AG04449 (cell line): ENCODE measurements around the gene CCDC71.

Experiments
- CTCF ChIA-PET: fragments of 350-600 bp; formaldehyde crosslinking; extraction: SDS; loops from one replicate; lab custom pipeline; 2021; ENCODE audit warnings: antibody characterized with exemption; lab: Yijun Ruan, JAX
- POLR2A ChIA-PET: fragments of 400-600, 350-600 bp; formaldehyde crosslinking; extraction: SDS; loops from one replicate; lab custom pipeline; 2020; ENCODE audit warnings: antibody characterized with exemption, inconsistent platforms; lab: Yijun Ruan, JAX
- DNase-seq: peaks from one replicate; pipeline ENCODE4 v3.0.0-alpha.2; 2010; ENCODE audit warnings: low read depth, low spot score
- H3K4me3 ChIP-seq: 2 replicates; pipeline ENCODE4 v1.5.1; 2011; ENCODE audit warnings: low read depth, mild to moderate bottlenecking, control low read depth, low read length
- TF ChIP-seq, protein P1 (sequence below): IDR thresholded peaks from one replicate; pipeline ENCODE4 v1.5.1; 2011; ENCODE audit warnings: mild to moderate bottlenecking, moderate library complexity, low read length, control low read depth, inconsistent platforms; ENCODE audit not compliant: insufficient read depth; ENCODE audit errors: missing control alignments

Gene CCDC71

DNA sequence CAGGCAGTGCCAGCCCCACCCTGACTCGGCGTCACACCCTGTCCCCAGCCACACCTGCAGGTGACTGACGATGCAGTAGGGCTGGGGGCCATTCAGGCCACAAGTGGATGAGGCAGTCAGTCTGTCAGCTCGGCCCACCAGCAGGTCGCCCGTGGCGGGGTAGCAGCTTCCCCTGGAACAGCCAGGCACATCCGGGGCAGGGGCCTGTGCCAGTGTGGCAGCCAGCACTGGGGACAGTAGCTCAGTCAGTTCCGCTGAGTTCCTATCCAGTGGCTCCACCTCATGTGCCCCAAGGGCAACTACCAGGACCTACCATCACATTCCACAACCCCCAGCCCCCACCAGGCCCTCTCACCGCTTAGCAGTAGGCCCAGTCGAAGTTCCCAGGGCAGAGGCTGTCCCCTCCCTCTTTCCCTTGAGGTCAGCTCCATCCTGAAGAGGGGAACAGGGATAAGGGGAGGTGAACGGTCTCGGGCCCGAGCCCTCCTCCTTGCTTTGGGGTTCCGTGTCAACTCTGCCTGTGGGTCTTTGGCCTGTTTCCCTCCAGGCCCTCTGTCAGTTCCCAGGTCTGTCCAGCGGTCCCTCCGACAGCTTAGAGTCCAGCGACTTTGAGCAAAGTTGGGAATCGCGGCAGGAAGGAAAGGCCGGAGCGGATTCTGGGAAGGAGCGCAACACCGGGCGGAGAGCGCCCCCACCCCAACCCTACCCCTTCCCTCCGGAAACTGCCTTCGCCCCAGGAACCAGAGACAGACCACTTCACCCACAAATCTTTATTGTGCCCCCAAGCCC lies 33.5 kb downstream of the CCDC71 start, which contains the start of gene LAMB2:
LAMB2 (minus strand) TSS at position 614 of the 789 bp plus-strand sequence; CDS start at position 431, 183 bp downstream.
- peak; percentile 56 for DNase-seq
- TF ChIP-seq, protein P1, sequence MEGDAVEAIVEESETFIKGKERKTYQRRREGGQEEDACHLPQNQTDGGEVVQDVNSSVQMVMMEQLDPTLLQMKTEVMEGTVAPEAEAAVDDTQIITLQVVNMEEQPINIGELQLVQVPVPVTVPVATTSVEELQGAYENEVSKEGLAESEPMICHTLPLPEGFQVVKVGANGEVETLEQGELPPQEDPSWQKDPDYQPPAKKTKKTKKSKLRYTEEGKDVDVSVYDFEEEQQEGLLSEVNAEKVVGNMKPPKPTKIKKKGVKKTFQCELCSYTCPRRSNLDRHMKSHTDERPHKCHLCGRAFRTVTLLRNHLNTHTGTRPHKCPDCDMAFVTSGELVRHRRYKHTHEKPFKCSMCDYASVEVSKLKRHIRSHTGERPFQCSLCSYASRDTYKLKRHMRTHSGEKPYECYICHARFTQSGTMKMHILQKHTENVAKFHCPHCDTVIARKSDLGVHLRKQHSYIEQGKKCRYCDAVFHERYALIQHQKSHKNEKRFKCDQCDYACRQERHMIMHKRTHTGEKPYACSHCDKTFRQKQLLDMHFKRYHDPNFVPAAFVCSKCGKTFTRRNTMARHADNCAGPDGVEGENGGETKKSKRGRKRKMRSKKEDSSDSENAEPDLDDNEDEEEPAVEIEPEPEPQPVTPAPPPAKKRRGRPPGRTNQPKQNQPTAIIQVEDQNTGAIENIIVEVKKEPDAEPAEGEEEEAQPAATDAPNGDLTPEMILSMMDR = peak; percentile 28
- CTCF ChIA-PET = interaction anchor here (0.8 to 1.7 kb wide), 4 partner anchors 11 to 54 kb away, joined by 3 to 7 read pairs (median 4); partner anchors contain the start of gene KLHDC8B
- POLR2A ChIA-PET = interaction anchor here (0.9 to 2.6 kb wide), 8 partner anchors 8 to 111 kb away, joined by 3 to 31 read pairs (median 6); partner anchors contain the start of genes IMPDH2, KLHDC8B, NDUFAF3 and QRICH1
- H3K4me3 ChIP-seq = peak within 1 kb of the TSS; percentile 95

- CTCF ChIA-PET = interaction anchor here (0.8 to 1.7 kb wide), 5 partner anchors 10 to 54 kb away, joined by 3 to 7 read pairs (median 4); partner anchors contain the start of genes KLHDC8B and USP19
Measured at GRCh38 chr3:49132073-49132436, 34.1 kb downstream of the CCDC71 start.

GRCh38 chr3:49131576-49131975 lies 34.6 kb downstream of the CCDC71 start:
- DNase-seq = no peak
- POLR2A ChIA-PET = interaction anchor here (1.9 to 2.6 kb wide), 2 partner anchors 10 to 110 kb away, joined by 5 to 25 read pairs; partner anchors contain the start of genes NDUFAF3 and USP19
- CTCF ChIA-PET = interaction anchor here (1.3 to 1.7 kb wide), 2 partner anchors 11 to 39 kb away, joined by 4 to 5 read pairs; partner anchors contain the start of gene USP19

More at GRCh38 chr3:49132073-49132436, 34.1 kb downstream of the CCDC71 start:
- TF ChIP-seq, protein P1 = no peak
- no peak for DNase-seq
- POLR2A ChIA-PET = interaction anchor here (1.0 to 2.6 kb wide), 5 partner anchors 8 to 110 kb away, joined by 5 to 31 read pairs (median 7); partner anchors contain the start of genes IMPDH2, NDUFAF3, QRICH1 and USP19
- H3K4me3 ChIP-seq = peak overlapping the region; percentile 95

DNA sequence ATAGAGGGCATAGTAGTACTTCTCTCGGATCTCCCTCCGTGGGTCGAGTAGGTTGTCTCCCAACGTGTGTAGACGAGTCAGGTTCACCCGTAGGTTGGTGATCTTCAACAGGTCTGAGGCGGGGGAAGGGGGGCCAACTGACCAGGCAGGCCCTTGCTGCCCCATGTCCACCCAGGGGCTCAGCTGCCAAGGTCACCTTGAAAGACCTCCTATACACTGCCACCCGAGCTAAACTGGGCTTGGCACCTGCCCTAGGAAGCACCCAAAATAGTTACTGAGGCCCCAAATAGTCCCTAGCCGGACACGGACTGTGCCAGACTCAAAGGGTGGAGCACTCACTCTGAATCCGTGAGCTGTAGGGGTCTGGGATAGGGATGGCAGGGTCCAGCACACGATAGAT lies 35.1 kb downstream of the CCDC71 start:
- ChIA-PET CTCF (interaction anchor here (1.3 kb wide), 1 partner anchor 10 kb away, joined by 4 read pairs; the partner anchor contains the start of gene USP19), POLR2A (interaction anchor here (2.1 kb wide), 1 partner anchor 10 kb away, joined by 6 read pairs; the partner anchor contains the start of gene USP19)
- DNase-seq = no peak
- H3K4me3 ChIP-seq = peak overlapping the region; percentile 95
- TF ChIP-seq, protein P1 = no peak

More at GRCh38 chr3:49131576-49131975, 34.6 kb downstream of the CCDC71 start:
- peak overlapping the region; percentile 95 for H3K4me3 ChIP-seq
- TF ChIP-seq, protein P1 = no peak

DNA sequence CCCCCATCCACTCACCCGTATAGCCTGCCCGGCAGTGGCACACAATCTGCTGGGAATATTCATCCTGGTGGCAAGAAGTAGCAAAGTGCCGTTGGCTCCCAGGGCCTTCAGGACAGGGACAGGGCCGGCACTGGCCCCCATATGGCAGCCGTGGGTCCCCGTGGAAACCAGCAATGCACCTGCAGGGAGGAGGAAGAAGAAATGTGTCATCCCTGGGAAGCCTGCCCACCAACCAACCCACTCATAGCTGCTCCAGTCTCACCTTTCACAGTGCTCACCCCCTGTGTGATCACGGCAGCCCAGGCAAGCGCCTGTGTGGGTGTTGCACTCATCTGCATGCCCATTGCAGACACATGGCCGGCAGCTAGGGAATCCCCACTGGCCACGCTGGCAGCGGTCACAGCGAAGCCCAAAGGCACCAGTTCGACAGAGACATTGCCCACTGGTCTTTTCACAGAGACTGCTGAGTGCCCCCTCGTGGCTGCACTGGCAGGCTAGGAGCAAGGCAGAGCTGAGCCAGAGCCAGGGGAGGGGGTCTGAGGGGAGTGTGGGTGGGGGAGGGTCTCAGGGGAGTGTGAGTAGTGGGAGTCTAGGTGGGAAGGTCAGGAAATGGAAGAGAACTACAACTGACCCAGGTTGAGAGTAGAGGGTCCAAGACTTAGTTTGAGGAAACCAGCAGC lies 41.0 kb downstream of the CCDC71 start:
- H3K4me3 ChIP-seq = no peak overlapping the region
- TF ChIP-seq, protein P1 = no peak
- POLR2A ChIA-PET = interaction anchor here (1.1 to 1.9 kb wide), 2 partner anchors 7 to 8 kb away, joined by 4 to 7 read pairs; partner anchors contain the start of gene LAMB2
- CTCF ChIA-PET = no interaction called here
- no peak for DNase-seq
